A549 (cell line): Measurements from ENCODE around the gene LAMA3.
"Not testable (repeated sequence)": the region's sequence is repeated elsewhere in the genome, so short reads cannot be mapped to it uniquely, and the experiment has no call there.

Experiments
- EHMT2 ChIP-seq: fragments of 200-600 bp; sonication (generic); IDR thresholded peaks from 2 replicates; pipeline ENCODE4 v1.6.1; 2016; ENCODE audit warnings: antibody characterized with exemption, low read depth, mild to moderate bottlenecking, moderate library complexity
- EP300 ChIP-seq, 2 experiments: fragments of >200 bp; sonication (Bioruptor Twin); formaldehyde crosslinking; IDR thresholded peaks; 2 replicates in 1 of 2; 3 replicates in 1 of 2; pipeline ENCODE4 v1.6.1; 2016 to 2017
- HDAC2 ChIP-seq: fragments of 200-600 bp; sonication (generic); IDR thresholded peaks from 2 replicates; pipeline ENCODE4 v1.6.1; 2016
- KDM1A ChIP-seq: fragments of 200-600 bp; sonication (generic); IDR thresholded peaks from 2 replicates; pipeline ENCODE4 v1.6.1; 2016; ENCODE audit warnings: low read depth, mild to moderate bottlenecking
- MAFK ChIP-seq: fragments of 450-650 bp; IDR thresholded peaks from 2 replicates; pipeline ENCODE4 v1.6.1; 2014; ENCODE audit not compliant: partially characterized antibody
- NR3C1 ChIP-seq: fragments of >200 bp; sonication (Bioruptor Twin); formaldehyde crosslinking; IDR thresholded peaks from 3 replicates; pipeline ENCODE4 v1.6.1; 2017
- POLR2A ChIP-seq: IDR thresholded peaks from 2 replicates; pipeline ENCODE4 v1.6.1; 2012; ENCODE audit warnings: mild to moderate bottlenecking, low read length
- RFX5 ChIP-seq: fragments of 450-650 bp; IDR thresholded peaks from 2 replicates; pipeline ENCODE4 v1.7.1; 2014; ENCODE audit warnings: antibody characterized with exemption, mild to moderate bottlenecking, moderate library complexity
- ZC3H11A ChIP-seq: fragments of 450-650 bp; IDR thresholded peaks from 2 replicates; pipeline ENCODE4 v1.6.1; 2014; ENCODE audit warnings: antibody characterized with exemption, mild to moderate bottlenecking
- TF ChIP-seq, protein P1 (sequence below): fragments of >200 bp; sonication (Bioruptor Twin); formaldehyde crosslinking; IDR thresholded peaks from 3 replicates; pipeline ENCODE4 v1.5.1; 2016
- TF ChIP-seq, protein P2 (sequence below): IDR thresholded peaks from 2 replicates; pipeline ENCODE4 v1.6.1; 2012

DNA sequence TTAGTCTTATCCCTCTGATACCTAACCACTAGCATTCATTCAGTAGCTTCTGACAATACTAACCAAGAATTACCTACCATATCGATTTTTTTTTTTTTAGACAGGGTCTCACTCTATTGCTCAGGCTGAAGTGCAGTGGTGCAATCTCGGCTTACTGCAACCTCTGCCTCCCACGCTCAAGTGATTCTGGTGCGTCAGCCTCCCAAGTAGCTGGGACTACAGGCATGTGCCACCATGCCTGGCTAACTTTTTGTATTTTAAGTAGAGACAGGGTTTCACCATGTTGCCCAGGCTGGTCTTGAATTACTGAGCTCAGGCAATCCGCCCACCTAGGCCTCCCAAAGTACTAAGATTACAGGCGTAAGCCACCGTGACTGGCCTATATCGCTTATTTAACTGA lies 26.8 kb downstream of the LAMA3 start:
- not testable (repeated sequence) for TF ChIP-seq RFX5; MAFK; KDM1A; EP300 (IDR thresholded peaks at IDR 0.05); ZC3H11A; NR3C1; POLR2A; EHMT2; HDAC2
- TF ChIP-seq, protein P1, sequence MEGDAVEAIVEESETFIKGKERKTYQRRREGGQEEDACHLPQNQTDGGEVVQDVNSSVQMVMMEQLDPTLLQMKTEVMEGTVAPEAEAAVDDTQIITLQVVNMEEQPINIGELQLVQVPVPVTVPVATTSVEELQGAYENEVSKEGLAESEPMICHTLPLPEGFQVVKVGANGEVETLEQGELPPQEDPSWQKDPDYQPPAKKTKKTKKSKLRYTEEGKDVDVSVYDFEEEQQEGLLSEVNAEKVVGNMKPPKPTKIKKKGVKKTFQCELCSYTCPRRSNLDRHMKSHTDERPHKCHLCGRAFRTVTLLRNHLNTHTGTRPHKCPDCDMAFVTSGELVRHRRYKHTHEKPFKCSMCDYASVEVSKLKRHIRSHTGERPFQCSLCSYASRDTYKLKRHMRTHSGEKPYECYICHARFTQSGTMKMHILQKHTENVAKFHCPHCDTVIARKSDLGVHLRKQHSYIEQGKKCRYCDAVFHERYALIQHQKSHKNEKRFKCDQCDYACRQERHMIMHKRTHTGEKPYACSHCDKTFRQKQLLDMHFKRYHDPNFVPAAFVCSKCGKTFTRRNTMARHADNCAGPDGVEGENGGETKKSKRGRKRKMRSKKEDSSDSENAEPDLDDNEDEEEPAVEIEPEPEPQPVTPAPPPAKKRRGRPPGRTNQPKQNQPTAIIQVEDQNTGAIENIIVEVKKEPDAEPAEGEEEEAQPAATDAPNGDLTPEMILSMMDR, result not testable (repeated sequence)
- TF ChIP-seq, protein P2, sequence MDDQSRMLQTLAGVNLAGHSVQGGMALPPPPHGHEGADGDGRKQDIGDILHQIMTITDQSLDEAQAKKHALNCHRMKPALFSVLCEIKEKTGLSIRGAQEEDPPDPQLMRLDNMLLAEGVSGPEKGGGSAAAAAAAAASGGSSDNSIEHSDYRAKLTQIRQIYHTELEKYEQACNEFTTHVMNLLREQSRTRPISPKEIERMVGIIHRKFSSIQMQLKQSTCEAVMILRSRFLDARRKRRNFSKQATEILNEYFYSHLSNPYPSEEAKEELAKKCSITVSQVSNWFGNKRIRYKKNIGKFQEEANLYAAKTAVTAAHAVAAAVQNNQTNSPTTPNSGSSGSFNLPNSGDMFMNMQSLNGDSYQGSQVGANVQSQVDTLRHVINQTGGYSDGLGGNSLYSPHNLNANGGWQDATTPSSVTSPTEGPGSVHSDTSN, result not testable (repeated sequence)
